Activated CD4-positive, alpha-beta memory T cell treated with anti-CD3 and anti-CD28 coated beads for 36 hours (primary cell): ENCODE measurements around the gene PPP1R14D. TPM values are rescaled to one million over a fixed set of nuclear protein-coding genes. Genes with fewer than 3 reads are reported as not detected.
A peak's percentile ranks its signal among the peaks of the same experiment; 100 is the strongest.

Experiments used
- CTCF ChIA-PET: fragments of 350-600 bp; sonication (Branson Sonifier 250); formaldehyde crosslinking; loops from one replicate; lab custom pipeline; 2021; ENCODE audit warnings: antibody characterized with exemption, inconsistent platforms; lab: Charles Lee
- POLR2A ChIA-PET: fragments of 350-600 bp; sonication (Branson Sonifier 250); formaldehyde crosslinking; loops from one replicate; lab custom pipeline; 2021; ENCODE audit warnings: antibody characterized with exemption; lab: Charles Lee
- DNase-seq: peaks from one replicate; pipeline ENCODE4 v3.0.0-alpha.2; 2020
- H3K27ac Mint-ChIP-seq: one replicate; pipeline ENCODE4 v1.8.0; 2021; ENCODE audit warnings: mixed read lengths
- H3K27me3 Mint-ChIP-seq: one replicate; pipeline ENCODE4 v1.8.0; 2021; ENCODE audit warnings: mixed read lengths
- H3K36me3 Mint-ChIP-seq: one replicate; pipeline ENCODE4 v1.8.0; 2021; ENCODE audit warnings: mixed read lengths
- H3K4me1 Mint-ChIP-seq: one replicate; pipeline ENCODE4 v1.8.0; 2021; ENCODE audit warnings: low read depth, mixed read lengths
- H3K4me3 Mint-ChIP-seq: one replicate; pipeline ENCODE4 v1.8.0; 2021; ENCODE audit warnings: mild to moderate bottlenecking, mixed read lengths
- H3K9me3 Mint-ChIP-seq: one replicate; pipeline ENCODE4 v1.8.0; 2021; ENCODE audit warnings: mixed read lengths
- intact Hi-C: fragments of 100-400 bp; cut with micrococcal nuclease; formaldehyde crosslinking; loops from one replicate; pipeline ENCODE4 v1.15.1; 2023
- total RNA-seq, 2 experiments: library from RNA; stranded (reverse); gene quantifications; one replicate each; pipeline ENCODE4 v1.2.3, GENCODE V29; 2021

The PPP1R14D gene
- total RNA-seq, 2 experiments from 2014 or later = not detected

GRCh38 chr15:40793216-40793989 lies 35.1 kb downstream of the PPP1R14D start:
- Mint-ChIP-seq H3K27me3 (no peaks in the 10 kb centered on the region), H3K27ac (no peak overlapping the region), H3K4me3 (no peak overlapping the region), H3K36me3 (peaks cover 5% of the 10 kb centered on the region), H3K4me1 (peaks cover 30% of the 10 kb centered on the region), H3K9me3 (no peaks in the 10 kb centered on the region)
- intact Hi-C loops = loop anchor here (2.0 kb wide), 1 partner anchor 13 kb away; the partner anchor contains the start of genes DNAJC17 and ZFYVE19
- ChIA-PET CTCF (interaction anchor here (0.6 to 1.5 kb wide), 2 partner anchors 29 to 125 kb away, joined by 3 read pairs; partner anchors contain the start of gene GCHFR), POLR2A (interaction anchor here (0.6 to 1.0 kb wide), 2 partner anchors 14 to 50 kb away, joined by 3 to 4 read pairs; partner anchors contain the start of genes DNAJC17 and ZFYVE19)
- peak; percentile 79 for DNase-seq

- Mint-ChIP-seq H3K4me1 (peaks cover 31% of the 10 kb centered on the region), H3K9me3 (no peaks in the 10 kb centered on the region), H3K4me3 (no peak overlapping the region), H3K36me3 (peaks cover 2% of the 10 kb centered on the region), H3K27ac (no peak overlapping the region), H3K27me3 (no peaks in the 10 kb centered on the region)
- no peak for DNase-seq
- CTCF ChIA-PET = interaction anchor here (1.1 to 1.5 kb wide), 2 partner anchors 15 to 67 kb away, joined by 3 to 8 read pairs; partner anchors contain the start of genes DNAJC17 and ZFYVE19
- POLR2A ChIA-PET = interaction anchor here (1.0 kb wide), 1 partner anchor 15 kb away, joined by 3 read pairs; the partner anchor contains the start of genes DNAJC17 and ZFYVE19
- intact Hi-C loops = loop anchor here (2.0 kb wide), 1 partner anchor 14 kb away; the partner anchor contains the start of genes DNAJC17 and ZFYVE19
These were observed 36.1 kb downstream of the PPP1R14D start for GRCh38 chr15:40792394-40792793.

DNA sequence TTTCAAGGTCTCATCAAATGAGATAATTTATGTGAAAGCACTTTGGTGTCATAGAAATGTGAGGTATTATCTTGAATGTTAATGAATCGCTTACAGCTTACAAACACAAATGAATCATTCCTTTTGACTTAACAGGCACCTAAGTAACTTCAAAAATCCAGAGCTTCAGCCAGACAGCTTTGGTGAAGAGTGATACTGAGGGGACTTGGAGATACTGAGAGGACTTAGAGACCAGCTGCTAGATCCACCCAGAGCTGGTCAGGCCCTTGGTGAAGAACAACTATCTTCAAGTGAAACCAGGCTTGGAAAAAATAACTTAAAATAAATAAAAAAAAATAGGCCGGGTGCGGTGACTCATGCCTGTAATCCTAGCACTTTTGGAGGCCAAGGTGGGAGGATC lies 37.8 kb downstream of the PPP1R14D start:
- DNase-seq = no peak
- Mint-ChIP-seq H3K9me3 (no peaks in the 10 kb centered on the region), H3K4me1 (peaks cover 40% of the 10 kb centered on the region), H3K27ac (no peak overlapping the region), H3K27me3 (no peaks in the 10 kb centered on the region), H3K4me3 (no peak overlapping the region), H3K36me3 (peaks cover 2% of the 10 kb centered on the region)
- intact Hi-C loops = no loop called here
- ChIA-PET POLR2A (no interaction called here), CTCF (interaction anchor here (1.3 to 1.7 kb wide), 2 partner anchors 8 to 13 kb away, joined by 4 to 5 read pairs; no protein-coding TSS in a partner anchor)

- Mint-ChIP-seq H3K4me1 (peaks cover 40% of the 10 kb centered on the region), H3K27me3 (no peaks in the 10 kb centered on the region), H3K9me3 (no peaks in the 10 kb centered on the region), H3K36me3 (peaks cover 2% of the 10 kb centered on the region), H3K4me3 (no peak overlapping the region), H3K27ac (no peak overlapping the region)
- ChIA-PET CTCF (interaction anchor here (1.3 to 1.7 kb wide), 2 partner anchors 7 to 14 kb away, joined by 4 to 5 read pairs; no protein-coding TSS in a partner anchor), POLR2A (no interaction called here)
- DNase-seq = no peak
- intact Hi-C loops = no loop called here
These were observed 38.5 kb downstream of the PPP1R14D start for GRCh38 chr15:40789999-40790398.

DNA sequence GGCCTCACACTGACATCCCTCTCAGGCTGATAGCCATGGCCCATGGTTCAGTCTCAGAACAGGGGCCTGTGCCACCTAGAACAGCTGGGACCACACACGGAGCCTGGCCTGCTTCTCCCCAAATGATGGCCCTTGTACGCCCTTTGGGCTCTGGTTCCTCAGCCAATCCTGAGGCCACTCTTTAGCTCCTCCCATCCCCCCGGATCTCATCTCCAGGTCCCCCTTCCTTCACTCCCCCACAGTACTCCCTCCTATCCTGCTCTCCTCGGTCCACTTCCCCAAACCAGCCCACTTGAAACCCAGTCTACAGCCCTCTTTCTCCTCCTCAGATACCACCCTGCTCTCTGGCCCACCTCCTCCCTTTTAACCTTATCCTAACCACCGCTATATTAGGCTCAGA lies 39.4 kb downstream of the PPP1R14D start:
- H3K4me1 Mint-ChIP-seq = peaks cover 40% of the 10 kb centered on the region
- CTCF ChIA-PET = interaction anchor here (0.5 to 0.9 kb wide), 2 partner anchors 105 to 213 kb away, joined by 3 to 4 read pairs; partner anchors contain the start of gene VPS18
- POLR2A ChIA-PET = interaction anchor here (0.6 to 1.1 kb wide), 3 partner anchors 9 to 157 kb away, joined by 3 read pairs; no protein-coding TSS in a partner anchor
- H3K36me3 Mint-ChIP-seq = peaks cover 4% of the 10 kb centered on the region
- H3K4me3 Mint-ChIP-seq = no peak overlapping the region
- H3K27ac Mint-ChIP-seq = no peak overlapping the region
- intact Hi-C loops = no loop called here
- no peaks in the 10 kb centered on the region for H3K27me3 Mint-ChIP-seq
- H3K9me3 Mint-ChIP-seq = no peaks in the 10 kb centered on the region
- no peak for DNase-seq

- Mint-ChIP-seq H3K4me1 (peaks cover 32% of the 10 kb centered on the region), H3K9me3 (no peaks in the 10 kb centered on the region), H3K27me3 (no peaks in the 10 kb centered on the region), H3K27ac (peak overlapping the region; percentile 49), H3K36me3 (peaks cover 2% of the 10 kb centered on the region), H3K4me3 (no peak overlapping the region)
- ChIA-PET POLR2A (interaction anchor here (0.9 to 1.3 kb wide), 5 partner anchors 9 to 107 kb away, joined by 3 read pairs; partner anchors contain the start of gene GCHFR), CTCF (interaction anchor here (1.0 to 7.0 kb wide), 6 partner anchors 23 to 199 kb away, joined by 3 to 47 read pairs (median 5); partner anchors contain the start of genes GCHFR and VPS18)
- intact Hi-C loops = no loop called here
- DNase-seq = no peak
These were observed 40.5 kb downstream of the PPP1R14D start for GRCh38 chr15:40787991-40788390.

GRCh38 chr15:40787344-40787841 lies 41.1 kb downstream of the PPP1R14D start:
- Mint-ChIP-seq H3K27me3 (no peaks in the 10 kb centered on the region), H3K4me3 (no peak overlapping the region), H3K36me3 (peaks cover 2% of the 10 kb centered on the region), H3K4me1 (peaks cover 35% of the 10 kb centered on the region), H3K27ac (peak overlapping the region; percentile 49), H3K9me3 (no peaks in the 10 kb centered on the region)
- intact Hi-C loops = no loop called here
- DNase-seq = peak; percentile 80
- ChIA-PET CTCF (interaction anchor here (1.0 to 7.0 kb wide), 7 partner anchors 23 to 199 kb away, joined by 3 to 47 read pairs (median 4); partner anchors contain the start of genes GCHFR and VPS18), POLR2A (interaction anchor here (0.9 to 1.3 kb wide), 4 partner anchors 9 to 108 kb away, joined by 3 read pairs; partner anchors contain the start of gene GCHFR)

- Mint-ChIP-seq H3K27me3 (no peaks in the 10 kb centered on the region), H3K9me3 (no peaks in the 10 kb centered on the region), H3K4me3 (no peak overlapping the region), H3K27ac (no peak overlapping the region), H3K36me3 (peaks cover 2% of the 10 kb centered on the region), H3K4me1 (peaks cover 31% of the 10 kb centered on the region)
- ChIA-PET CTCF (interaction anchor here (1.0 to 7.0 kb wide), 6 partner anchors 9 to 121 kb away, joined by 3 to 47 read pairs (median 4); partner anchors contain the start of gene GCHFR), POLR2A (no interaction called here)
- no peak for DNase-seq
- intact Hi-C loops = no loop called here
These were observed 42.7 kb downstream of the PPP1R14D start for GRCh38 chr15:40785814-40786213.

- H3K9me3 Mint-ChIP-seq = no peaks in the 10 kb centered on the region
- H3K4me1 Mint-ChIP-seq = peaks cover 31% of the 10 kb centered on the region
- no peak overlapping the region for H3K27ac Mint-ChIP-seq
- DNase-seq = no peak
- POLR2A ChIA-PET = no interaction called here
- intact Hi-C loops = no loop called here
- no peak overlapping the region for H3K4me3 Mint-ChIP-seq
- CTCF ChIA-PET = interaction anchor here (1.1 to 7.0 kb wide), 6 partner anchors 8 to 195 kb away, joined by 3 to 47 read pairs (median 4); partner anchors contain the start of gene GCHFR
- peaks cover 2% of the 10 kb centered on the region for H3K36me3 Mint-ChIP-seq
- H3K27me3 Mint-ChIP-seq = no peaks in the 10 kb centered on the region
These were observed 43.3 kb downstream of the PPP1R14D start for GRCh38 chr15:40785164-40785563.

GRCh38 chr15:40782609-40783227 lies 45.8 kb downstream of the PPP1R14D start:
- Mint-ChIP-seq H3K27ac (no peak overlapping the region), H3K36me3 (peaks cover 9% of the 10 kb centered on the region), H3K4me1 (peaks cover 22% of the 10 kb centered on the region), H3K4me3 (no peak overlapping the region), H3K27me3 (no peaks in the 10 kb centered on the region), H3K9me3 (no peaks in the 10 kb centered on the region)
- intact Hi-C loops = loop anchor here (1.0 to 2.0 kb wide), 3 partner anchors 18 to 103 kb away; partner anchors contain the start of gene GCHFR
- ChIA-PET CTCF (interaction anchor here (0.6 to 7.0 kb wide), 43 partner anchors 8 to 262 kb away, joined by 3 to 47 read pairs (median 5); partner anchors contain the start of genes C15orf62, DNAJC17, GCHFR and RAD51), POLR2A (interaction anchor here (0.5 to 0.7 kb wide), 2 partner anchors 107 to 110 kb away, joined by 3 read pairs; no protein-coding TSS in a partner anchor)
- peak; percentile 87 for DNase-seq
